ENCODE data around the gene NTNG2.

NTNG2 gene

DNA sequence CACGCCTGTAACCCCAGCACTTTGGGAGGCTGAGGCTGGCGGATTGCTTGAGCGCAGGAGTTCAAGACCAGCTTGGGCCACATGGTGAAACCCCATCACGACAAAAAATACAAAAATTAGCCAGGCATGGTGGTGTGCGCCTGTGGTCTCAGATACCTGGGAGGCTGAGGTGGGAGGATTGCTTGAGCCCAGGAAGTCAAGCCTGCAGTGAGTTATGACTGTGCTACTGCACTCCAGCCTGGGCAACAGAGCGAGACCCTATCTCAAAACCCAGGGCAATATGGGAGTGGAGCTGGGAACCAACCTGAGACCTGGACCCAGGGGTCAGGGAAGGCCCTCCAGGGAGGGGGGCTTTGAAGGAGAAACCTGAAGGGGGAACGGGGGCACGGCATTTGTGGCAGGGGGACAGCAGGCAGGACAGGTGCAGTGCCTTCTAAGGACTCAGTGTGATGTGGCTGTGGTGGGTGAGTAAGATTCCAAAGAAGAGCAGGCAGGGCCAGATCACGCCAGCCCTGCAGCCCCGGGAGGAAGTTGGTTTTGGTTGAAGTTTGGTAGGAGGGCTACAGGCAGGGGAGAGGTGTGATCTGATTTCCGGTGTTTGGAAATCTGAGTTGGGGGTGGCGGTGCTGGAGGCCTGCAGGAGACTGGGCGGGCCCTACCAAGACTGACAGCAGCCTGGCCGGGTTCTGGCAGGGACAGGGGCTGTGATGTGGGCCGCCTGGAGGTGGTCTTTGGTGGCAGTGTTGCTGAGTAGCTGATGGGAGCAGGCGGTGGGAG lies 46.2 kb downstream of the NTNG2 start:
- no peak for DNase-seq

DNA sequence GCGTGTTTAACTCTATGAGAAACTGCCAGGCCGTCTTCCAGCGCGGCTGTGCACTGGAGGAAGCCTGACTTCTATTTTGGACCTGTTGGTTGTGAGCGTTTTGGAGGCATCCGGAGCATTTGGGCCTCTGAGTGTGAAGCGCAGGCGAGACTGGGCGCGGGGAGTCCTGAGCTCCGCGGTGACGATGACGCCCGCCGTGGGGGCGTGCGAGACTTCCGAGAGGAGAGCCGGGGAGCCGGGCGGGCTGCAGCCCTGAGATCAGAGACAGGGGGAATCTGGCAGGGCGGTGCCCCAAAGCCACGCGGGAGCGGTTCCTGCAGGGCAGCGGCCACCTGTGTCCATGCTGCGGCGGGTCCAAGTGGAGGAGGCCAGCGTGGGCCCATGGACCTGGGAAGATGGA lies 47.4 kb downstream of the NTNG2 start:
- no peak for DNase-seq

DNA sequence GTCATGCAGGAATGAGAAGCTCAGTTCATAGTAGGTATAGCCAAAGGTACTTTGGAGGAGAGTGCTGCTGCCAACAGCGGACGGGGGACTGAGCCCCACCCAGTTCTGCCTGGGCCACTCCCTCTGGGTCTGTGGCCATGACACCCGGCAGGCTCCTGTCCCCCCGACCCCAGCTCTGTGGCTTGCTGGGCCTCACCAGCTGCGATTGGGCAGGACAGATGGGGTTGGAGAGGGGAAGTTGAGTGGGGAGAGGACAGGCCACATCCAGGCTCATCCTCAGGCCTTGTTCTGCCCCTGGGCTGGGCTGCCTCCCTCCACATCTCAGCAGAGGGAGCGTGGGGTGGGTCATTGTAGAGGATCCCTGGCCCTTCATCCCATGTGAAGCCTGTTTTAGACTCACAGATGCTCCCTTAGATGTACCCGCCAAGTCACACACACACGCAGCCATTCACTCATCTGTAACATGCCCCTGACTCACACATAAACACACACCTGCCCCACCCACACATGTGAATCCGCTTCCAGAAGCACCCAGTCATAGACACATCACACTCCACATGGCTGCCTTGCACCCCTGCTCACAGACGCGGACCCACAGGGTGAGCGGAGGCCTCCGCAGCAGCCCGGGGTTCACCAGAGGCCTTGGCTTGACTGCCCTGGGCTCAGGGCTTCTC lies 48.8 kb downstream of the NTNG2 start:
- no peak for DNase-seq

DNA sequence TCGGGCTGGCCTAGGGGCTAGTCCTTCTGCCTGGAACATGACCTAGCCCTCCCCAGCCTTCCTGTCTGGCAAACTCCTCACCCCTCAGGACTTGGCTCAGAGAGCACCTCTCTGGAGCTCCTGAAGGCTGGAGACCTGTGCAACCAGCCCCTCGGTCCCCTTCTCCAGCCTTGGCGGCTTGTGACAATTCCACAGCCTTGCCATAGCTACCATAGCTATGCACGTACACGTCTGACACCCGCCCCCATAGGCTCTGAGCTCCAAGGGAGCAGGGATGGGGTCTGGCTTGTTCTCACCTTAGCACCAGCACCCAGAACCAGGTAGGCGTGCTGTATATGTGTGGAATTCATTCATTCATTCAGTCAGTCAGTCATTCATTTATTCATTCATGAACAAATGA lies 49.7 kb downstream of the NTNG2 start:
- DNase-seq = no peak

DNA sequence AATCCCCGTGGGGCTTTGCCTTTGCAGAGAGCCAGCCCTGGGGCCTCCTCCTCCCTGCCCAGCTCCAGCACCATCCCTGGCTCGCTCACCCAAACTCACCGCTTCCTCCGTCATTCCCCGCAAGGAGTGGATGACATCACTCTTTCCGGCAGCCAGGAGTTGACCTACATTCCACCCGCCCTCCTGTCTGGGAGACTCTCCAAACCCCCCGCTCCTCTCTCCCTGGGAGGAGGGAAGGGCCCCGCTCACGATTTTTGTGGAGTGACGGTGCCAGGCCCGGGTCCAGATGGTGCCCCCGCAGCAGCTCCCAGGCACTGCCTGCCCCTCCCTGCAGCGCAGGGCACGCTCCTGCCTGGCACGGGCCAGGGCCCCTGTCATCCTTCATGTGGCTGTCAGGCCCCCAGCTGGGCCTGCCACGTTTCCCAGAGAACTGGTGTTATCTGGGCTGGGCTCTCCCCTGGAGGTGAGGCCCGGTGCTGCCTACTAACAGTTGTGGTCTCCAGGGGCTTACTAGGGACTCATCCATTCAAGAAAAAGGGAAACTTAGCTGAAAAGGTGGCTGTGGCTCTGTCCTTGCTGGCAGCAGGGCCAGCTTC lies 52.3 kb downstream of the NTNG2 start:
- no peak for DNase-seq

DNA sequence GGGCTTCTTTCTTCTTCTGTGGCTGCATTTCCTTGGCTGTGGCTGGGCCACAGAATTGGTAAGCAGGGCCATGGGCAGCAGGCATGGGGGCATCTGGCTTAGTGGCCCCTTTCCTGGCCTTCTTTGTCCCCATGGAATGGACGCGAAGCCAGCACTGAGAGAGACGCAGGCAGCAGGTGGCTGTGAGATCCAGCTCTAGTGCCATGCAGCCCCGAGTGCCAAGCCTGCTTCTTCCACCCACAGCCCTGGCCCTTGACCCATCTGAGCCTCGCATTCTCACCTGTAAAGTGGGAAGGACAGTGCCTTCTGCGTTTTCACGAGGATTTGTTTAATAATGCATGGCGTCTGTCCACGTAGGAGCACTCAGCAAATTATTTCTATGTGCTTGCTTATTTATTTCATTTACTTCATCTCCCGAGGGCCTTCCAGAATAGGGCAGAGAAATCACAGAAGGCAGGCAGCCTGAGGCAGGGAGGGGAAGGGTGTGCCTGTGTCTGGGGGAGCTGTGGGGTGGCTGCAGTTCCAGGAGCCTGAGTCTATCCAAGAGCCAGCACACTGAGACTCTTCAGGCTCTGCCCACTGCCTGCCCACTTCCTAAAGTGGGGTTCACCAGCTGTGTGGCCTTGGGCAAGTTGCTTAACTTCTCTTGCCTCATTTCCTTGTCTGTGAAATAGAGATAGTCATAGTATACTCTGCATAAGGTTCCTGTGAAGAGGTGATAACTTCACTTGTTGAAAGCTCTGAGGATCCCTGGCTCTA lies 55.2 kb downstream of the NTNG2 start:
- no peak for DNase-seq

DNA sequence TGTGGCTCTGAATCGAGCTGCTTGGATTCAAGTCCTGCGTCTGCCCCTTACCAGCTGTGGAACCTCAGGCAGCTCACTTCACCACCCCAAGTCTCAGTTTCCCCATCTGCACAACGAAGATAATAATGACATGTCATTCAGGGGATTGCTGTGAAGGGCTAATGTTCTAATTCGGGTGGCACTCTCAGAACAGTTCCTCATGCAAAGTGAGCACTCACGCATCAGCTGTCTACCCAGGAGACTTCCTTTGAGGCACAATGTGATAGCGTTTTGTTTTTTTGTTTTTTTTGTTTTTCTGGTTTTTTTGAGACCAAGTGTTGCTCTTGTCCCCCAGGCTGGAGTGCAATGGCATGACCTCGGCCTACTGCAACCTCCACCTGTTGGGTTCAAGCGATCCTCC lies 56.4 kb downstream of the NTNG2 start:
- no peak for DNase-seq

DNA sequence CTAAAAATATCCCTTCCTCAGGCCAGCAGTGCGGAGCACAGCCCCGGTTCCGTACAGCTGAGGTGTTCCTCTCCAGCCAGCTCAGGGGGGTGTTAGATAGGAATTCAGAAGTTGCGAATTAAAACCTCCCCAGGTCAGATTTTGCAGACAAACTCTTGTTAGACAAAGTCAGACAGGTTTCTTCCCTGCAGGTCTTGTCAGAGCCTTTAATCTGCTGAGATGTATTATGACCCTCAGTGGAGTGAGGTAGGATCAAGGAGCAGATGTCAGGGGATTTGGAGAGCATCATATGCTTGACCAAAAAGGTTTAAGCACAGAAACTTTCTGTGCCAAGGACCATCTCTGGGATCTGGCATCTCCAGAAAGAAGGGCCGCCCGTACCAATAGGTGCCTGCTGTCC lies 60.1 kb downstream of the NTNG2 start:
- DNase-seq = no peak

DNA sequence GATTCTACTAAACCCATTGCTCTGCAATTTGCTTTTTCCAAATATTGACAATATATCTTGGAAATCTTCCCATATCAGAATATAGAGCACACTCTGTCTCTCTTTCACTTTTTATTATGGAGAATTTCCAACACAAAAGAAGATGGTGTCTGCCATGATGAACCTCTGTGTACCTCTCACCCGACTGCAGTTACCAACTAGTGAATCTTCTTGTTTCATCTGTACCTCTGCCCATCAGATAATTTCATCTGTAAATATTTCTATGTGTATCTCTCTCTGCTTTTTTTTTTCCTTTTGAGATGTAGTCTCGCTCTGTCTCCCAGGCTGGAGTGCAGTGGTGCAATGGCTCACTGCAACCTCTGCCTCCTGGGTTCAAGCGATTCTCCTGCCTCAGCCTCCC lies 62.8 kb downstream of the NTNG2 start:
- DNase-seq = no peak

DNA sequence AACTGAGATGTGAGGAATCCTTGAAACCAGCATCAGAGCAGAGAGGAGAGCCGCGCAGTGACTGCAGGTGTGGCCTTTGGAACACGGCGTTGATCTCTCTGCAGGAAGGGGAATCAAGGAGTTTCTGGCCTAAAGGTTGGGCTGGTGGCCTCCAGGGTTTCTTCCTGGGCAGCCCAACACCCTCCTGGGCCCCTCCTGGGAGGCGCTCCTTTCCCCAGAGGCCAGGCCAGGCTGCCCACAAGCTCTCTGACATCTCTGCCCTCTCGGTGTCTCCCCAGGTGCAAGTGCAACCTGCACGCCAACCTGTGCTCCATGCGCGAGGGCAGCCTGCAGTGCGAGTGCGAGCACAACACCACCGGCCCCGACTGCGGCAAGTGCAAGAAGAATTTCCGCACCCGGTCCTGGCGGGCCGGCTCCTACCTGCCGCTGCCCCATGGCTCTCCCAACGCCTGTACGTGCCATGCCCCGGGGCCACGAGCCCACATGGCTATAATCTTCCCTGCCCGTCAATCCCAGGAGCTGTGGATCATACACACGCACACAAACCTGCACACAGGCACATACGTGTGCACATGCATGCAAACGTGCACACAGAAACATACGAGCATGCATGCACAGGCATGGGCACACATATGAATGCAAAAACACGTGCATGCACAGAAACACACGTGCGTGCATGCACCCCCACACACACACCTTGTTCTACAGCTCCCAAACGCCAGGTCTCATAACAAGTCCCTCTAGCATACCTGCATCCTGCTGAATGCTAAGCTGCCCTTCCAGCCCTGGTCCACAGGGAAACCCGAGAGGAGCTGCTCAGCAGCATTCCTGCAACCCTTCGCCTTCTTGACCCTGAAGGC lies 64.9 kb downstream of the NTNG2 start:
- no peak for DNase-seq

DNA sequence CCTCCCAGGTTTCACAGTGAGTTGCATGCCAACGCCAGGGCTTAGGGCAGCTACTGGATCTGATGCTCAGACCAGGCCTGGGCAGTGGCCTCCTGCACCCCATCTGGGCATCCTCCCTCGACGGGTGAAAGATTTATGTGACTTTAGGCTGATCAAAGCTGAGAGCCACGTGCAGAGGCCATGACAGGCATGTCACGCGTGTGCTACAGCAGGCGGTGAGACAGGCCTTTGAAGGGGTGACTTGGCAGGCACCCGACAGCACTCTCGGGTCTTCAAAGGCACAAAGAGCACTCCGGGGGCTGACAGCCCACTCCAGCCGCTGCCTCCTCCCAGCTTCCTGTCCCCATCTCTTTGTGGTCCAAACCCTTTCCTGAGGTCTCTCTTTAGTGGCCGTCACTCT lies 66.2 kb downstream of the NTNG2 start:
- DNase-seq = no peak

DNA sequence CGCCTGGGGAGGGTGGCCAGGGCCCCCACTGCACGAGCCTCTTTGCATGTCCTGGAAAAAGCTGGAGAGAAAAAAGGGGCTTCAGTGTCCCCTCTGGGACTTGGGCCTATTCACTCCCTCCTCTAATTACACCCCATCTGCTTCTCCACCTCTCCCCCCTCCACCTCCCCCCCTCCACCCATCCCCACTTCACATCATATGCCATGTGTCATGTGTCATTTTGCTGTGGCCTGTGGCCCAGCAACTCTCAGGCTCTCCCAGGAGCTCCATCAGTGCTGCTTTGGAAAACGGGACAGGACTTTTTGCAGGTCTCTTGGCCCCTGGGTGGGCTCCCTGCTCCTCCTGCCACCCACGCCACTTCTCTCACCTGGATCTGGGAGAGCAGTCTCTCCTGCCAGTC lies 68.7 kb downstream of the NTNG2 start:
- no peak for DNase-seq

DNA sequence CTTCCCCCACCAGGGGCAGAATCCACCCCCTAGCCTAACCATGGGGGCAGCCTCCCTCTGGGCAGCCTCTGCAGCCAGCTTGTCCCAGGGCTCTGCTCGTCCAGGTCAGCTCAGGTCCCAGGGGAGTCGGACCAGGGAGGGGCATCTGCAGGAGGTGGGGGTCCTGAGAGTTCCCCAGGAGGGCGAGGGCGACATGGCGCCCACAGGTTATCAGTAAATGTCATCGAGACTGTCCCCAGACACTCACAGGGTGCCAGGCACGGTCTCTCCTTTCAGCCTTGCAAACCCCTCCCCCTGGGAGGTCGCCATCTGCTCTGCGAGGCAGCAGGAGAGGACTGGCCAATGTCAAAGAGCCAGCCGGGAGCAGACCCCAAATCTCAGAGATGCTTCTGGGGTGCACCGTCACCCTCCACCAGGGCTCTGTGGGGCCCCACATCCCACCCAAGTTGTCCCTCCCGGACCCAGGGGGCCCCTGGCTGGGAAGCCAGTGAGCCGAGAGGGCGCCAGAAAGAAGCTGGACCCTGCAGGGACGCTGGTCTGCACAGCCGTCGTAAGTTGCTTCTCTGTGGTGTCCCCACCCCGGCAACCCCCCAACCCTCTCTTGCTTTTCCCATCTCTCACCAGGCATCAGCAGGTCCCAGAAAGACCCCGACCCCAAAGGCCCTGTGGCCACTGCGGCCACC lies 69.3 kb downstream of the NTNG2 start:
- DNase-seq = no peak

DNA sequence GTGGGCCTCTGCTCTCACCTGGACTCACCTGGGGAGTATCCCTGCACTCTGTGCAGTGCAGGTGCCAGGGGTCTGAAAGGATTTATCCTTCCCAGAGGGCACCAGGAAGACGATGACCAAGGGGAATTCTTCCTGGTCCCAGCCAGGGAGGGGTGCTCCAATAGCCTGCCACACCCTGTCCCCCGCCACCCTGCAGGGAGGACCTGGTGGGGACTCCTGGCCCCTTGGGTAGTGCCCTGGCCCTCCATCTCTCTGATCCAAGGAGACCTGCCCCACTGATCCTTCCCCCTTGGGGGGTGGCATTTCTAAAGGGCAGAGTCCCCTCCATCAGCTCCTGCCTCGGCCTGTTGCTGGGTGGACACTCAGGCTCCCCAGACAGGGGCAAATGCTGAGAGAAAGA lies 70.7 kb downstream of the NTNG2 start:
- DNase-seq = no peak

DNA sequence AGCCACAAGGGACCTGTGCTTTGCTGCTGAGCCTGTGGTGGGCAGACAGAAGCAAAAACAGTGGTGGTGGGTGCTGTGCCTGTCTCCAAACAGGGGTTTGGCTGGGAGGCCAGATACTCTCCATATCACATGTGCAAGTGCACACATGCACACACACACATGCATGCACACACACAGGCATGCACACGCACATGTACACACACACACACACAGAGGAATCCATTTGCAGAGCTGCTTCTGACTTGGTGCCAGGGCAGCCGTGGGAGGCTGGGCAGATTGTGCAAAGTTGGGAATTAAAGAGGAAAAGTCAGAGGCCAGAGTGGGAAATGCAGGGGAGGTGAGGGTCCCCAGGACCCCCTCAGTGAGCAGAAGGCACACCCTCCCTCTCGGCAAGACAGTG lies 71.3 kb downstream of the NTNG2 start:
- no peak for DNase-seq

DNA sequence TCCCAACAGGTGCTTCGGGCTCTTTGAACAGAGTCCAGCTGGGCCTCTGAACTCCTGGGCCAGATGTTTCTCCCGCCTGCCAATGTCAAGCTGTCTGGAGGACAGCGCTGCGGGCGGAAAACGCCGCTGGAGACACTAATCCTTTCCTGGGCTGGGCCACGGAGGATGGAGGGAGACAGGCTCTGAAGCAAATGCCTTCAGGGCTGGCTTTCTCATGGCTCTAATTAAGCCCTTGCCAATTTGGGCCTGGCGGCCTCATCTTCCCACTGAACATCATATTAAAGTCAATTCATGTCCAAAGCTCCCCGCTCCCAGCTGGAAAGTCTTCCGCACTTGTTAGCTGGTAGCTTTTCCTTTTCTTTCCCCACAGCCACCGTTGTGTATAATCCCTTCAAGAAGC lies 72.7 kb downstream of the NTNG2 start:
- no peak for DNase-seq

DNA sequence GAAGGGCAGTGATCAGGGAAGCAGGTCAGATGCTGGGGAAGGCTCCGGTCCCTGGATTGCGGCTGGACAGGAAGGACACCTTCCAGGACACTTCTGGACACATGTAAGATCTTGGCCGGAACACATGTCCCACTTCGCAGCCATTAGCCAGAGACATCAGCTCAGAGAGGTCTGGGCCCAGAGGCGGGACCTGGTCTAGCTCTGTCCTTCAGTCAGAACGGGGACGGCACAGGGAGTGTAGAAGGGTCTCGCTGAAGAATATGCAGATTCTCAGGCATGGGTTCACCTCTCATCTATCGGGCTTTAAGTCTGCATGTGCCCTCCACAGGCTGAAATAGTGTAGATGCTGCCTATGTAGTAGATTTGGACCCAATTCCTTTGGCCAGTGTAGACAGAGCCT lies 73.3 kb downstream of the NTNG2 start:
- no peak for DNase-seq

DNA sequence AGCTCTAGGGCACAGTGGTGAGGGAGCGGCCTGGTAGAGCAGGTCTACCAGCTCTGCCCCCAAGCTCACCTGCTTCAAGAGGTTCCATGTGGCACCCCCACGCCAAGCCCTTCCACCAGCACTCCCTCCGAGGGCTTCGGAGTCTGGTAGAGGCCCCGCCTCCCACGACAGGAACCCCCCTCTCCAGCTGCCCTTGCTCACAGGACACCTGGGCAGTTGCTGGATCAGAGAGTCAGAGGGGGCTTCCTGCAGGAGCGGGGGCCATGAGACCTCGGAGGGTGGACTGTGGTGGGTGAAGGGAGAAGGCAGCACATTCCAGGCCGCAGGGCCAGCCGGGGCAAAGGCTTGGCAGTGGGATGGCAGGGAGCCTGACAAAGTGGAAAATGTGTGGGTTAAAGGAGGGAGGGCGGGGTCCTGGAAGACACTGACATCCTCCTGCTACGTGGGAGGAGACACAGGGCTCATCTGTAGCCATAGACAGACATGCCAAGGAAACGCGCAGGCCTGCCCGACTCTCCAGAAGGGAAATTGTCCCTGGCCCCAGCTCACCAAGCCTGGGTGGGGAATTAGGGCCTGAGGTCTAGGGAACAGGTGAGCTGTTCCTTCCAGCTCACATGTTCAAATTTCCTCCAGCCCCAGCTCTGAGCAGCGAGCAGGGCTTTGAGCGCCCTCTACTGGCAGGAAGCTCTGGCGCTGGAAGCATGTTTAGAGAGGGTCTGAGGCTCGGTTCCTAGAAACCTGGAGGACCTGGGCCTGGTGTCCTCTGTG lies 74.2 kb downstream of the NTNG2 start:
- peak; percentile 71 for DNase-seq

DNA sequence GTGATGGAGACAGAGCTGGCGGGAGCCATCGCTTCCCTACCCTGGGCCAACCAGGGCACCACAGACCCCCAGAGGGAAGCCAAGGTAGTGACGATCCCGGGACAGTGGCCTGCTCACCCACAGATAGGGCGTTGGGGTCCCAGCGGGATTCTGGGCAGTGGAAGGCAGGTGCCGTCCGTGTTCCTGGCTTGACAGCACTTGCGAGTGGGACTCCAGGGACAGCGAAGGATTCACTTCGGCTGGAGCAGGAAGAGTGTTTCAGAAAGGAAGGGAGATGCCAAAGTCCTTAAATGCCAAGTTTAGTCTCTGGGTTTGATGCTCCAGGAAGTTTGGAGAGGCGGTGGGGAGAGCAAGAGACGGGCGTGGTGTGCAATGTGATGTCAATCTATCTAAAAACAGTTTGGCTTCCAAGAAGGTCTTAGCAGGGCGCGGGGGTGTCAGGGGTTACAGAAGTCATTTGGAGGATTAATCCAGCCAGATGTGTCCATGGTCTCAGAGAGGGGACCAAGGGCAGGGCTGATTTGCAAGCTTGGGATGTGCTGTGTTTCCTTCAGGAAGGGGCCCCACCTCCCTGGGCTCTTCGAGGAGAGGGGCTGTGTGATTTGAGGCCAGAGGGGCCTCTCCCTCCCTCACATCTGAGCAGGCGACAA lies 74.9 kb downstream of the NTNG2 start:
- no peak for DNase-seq

DNA sequence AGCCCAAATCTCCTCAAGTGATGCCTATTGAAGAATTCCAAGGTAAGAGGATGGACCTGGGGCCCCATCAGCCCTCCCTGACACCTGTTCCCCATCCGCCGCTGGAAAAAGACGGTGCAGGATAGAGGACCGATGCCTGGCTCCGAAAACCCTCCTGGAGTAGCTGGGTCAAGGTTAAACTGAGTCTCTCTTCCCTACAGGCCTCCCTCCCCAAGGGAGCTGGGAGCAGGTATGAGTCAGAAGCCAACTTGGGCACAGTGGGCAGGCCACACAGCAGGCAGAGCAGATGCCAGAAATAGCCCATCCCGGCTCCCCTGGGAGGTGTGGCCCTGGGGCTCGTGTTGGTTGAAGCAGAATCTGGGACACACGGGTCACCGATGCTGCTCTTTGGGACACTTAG lies 75.6 kb downstream of the NTNG2 start:
- DNase-seq = no peak
